Pulmonary artery endothelial cell (primary cell): ENCODE data around the gene EIF5B. TPM values are rescaled to one million over a fixed set of nuclear protein-coding genes. Genes with fewer than 3 reads are reported as not detected.
A peak's percentile ranks its signal among the peaks of the same experiment; 100 is the strongest.
"Not testable (repeated sequence)": the region's sequence is repeated elsewhere in the genome, so short reads cannot be mapped to it uniquely, and the experiment has no call there.

ENCODE experiments used
- DNase-seq: peaks from one replicate; pipeline ENCODE4 v3.0.0-alpha.2; 2011; ENCODE audit warnings: low read depth, low spot score
- total RNA-seq: library from RNA; depleted of rRNA; stranded (reverse); fragments of >200 nt; gene quantifications from 2 replicates; pipeline ENCODE4 v1.2.3, GENCODE V29; 2014

Gene EIF5B
- total RNA-seq, result 28.9 and 33.3 TPM in 2 replicates

- DNase-seq, result peak; percentile 85
These were observed at the start of gene EIF5B for GRCh38 chr2:99337113-99338028. EIF5B (plus strand) TSS chr2:99337389; CDS start chr2:99337555, 166 bp downstream.

GRCh38 chr2:99297994-99298393, 39.2 kb upstream of the EIF5B start:
- DNase-seq, result no peak

- no peak for DNase-seq
These were observed 37.6 kb upstream of the EIF5B start for GRCh38 chr2:99299580-99299979.

- DNase-seq, result not testable (repeated sequence)
These were observed 36.1 kb upstream of the EIF5B start, which contains the start of gene LYG1 for GRCh38 chr2:99301097-99301496. LYG1 (minus strand) TSS chr2:99301197; CDS start chr2:99295670, 5,527 bp downstream.

- DNase-seq, result no peak
These were observed 19.9 kb upstream of the EIF5B start for GRCh38 chr2:99317161-99317872.

GRCh38 chr2:99317873-99318200, 19.4 kb upstream of the EIF5B start:
- DNase-seq, result not testable (repeated sequence)

- no peak for DNase-seq
These were observed 11.8 kb upstream of the EIF5B start for GRCh38 chr2:99325384-99325783.

- peak; percentile 98 for DNase-seq
These were observed 1.0 kb upstream of the EIF5B start, which contains the start of gene TXNDC9 for GRCh38 chr2:99335911-99336803. TXNDC9 (minus strand) TSS chr2:99336333; CDS start chr2:99333210, 3,123 bp downstream.

- DNase-seq, result no peak
These were observed 431 bp upstream of the EIF5B start for GRCh38 chr2:99336804-99337112.

- DNase-seq, result no peak
These were observed 918 bp downstream of the EIF5B start for GRCh38 chr2:99338029-99338585.

- DNase-seq, result no peak
These were observed 3.6 kb downstream of the EIF5B start for GRCh38 chr2:99340669-99341236.

- DNase-seq, result no peak
These were observed 5.3 kb downstream of the EIF5B start for GRCh38 chr2:99342536-99342935.

GRCh38 chr2:99345446-99345845, 8.3 kb downstream of the EIF5B start:
- DNase-seq, result not testable (repeated sequence)

GRCh38 chr2:99346218-99346617, 9.0 kb downstream of the EIF5B start:
- no peak for DNase-seq

GRCh38 chr2:99348173-99348572, 11.0 kb downstream of the EIF5B start:
- DNase-seq, result no peak

- no peak for DNase-seq
These were observed 13.0 kb downstream of the EIF5B start for GRCh38 chr2:99350194-99350593.

- DNase-seq, result no peak
These were observed 16.9 kb downstream of the EIF5B start for GRCh38 chr2:99354070-99354469.

- not testable (repeated sequence) for DNase-seq
These were observed 17.6 kb downstream of the EIF5B start for GRCh38 chr2:99354825-99355224.

GRCh38 chr2:99356853-99357252, 19.7 kb downstream of the EIF5B start:
- DNase-seq, result no peak

GRCh38 chr2:99365661-99366060, 28.5 kb downstream of the EIF5B start:
- no peak for DNase-seq

- not testable (repeated sequence) for DNase-seq
These were observed 31.7 kb downstream of the EIF5B start for GRCh38 chr2:99368854-99369253.
